ENCODE measurements around the gene FHL2. TPM values are rescaled to one million over a fixed set of nuclear protein-coding genes. Genes with fewer than 3 reads are reported as not detected.

FHL2 gene
- total and polyA plus RNA-seq, 2 of the 13 experiments (the other 11 are each of a cell fraction or from before 2014, with no cell fraction given), result 1.9 to 74.8 TPM

- TF ChIP-seq SP1 (IDR thresholded peaks at IDR 0.05) (no peak), SP1 (CRISPR knock-in tag; IDR thresholded peaks at IDR 0.05) (no peak), ZNF800 (CRISPR knock-in tag; IDR thresholded peaks at IDR 0.05) (no peak), ZNF30 (CRISPR knock-in tag; IDR thresholded peaks at IDR 0.05) (no peak), JDP2 (CRISPR knock-in tag; IDR thresholded peaks at IDR 0.05; ENCODE audit: borderline replicate concordance) (no peak), FOXJ3 (CRISPR knock-in tag; IDR thresholded peaks at IDR 0.05; ENCODE audit: borderline replicate concordance) (no peak), U2AF2 (IDR thresholded peaks at IDR 0.05; ENCODE audit: low read depth, low read length) (no peak), ZNF549 (CRISPR knock-in tag; IDR thresholded peaks at IDR 0.05) (no peak), ZNF546 (CRISPR knock-in tag; conservative IDR thresholded peaks at IDR 0.05) (no peak), ZNF629 (CRISPR knock-in tag; conservative IDR thresholded peaks at IDR 0.05) (no peak), MXD3 (CRISPR knock-in tag; IDR thresholded peaks at IDR 0.05) (no peak), ZNF143 (CRISPR knock-in tag; IDR thresholded peaks at IDR 0.05) (no peak), NPAS2 (CRISPR knock-in tag; IDR thresholded peaks at IDR 0.05; ENCODE audit: borderline replicate concordance) (no peak)
Measured at GRCh38 chr2:105383432-105384166, 15.3 kb downstream of the FHL2 start (continued).

Data from HepG2 (cell line).